Measurements from ENCODE around the gene PIM2.

Gene PIM2

GRCh38 chrX:48918643-48919340 lies at the start of gene PIM2:
PIM2 (minus strand) TSS chrX:48919024; CDS start chrX:48918834, 190 bp downstream.
- DNase-seq (ENCODE audit: low read depth in 2 of 2, low spot score in 1 of 2) = peak; percentile 72 to 86

- no peak for DNase-seq (ENCODE audit: low read depth in 2 of 2, low spot score in 1 of 2)
Measured at GRCh38 chrX:48968377-48968776, 49.6 kb upstream of the PIM2 start.

GRCh38 chrX:48966796-48967579 lies 48.2 kb upstream of the PIM2 start:
- DNase-seq (ENCODE audit: low read depth in 2 of 2, low spot score in 1 of 2) = no peak

GRCh38 chrX:48965959-48966358 lies 47.1 kb upstream of the PIM2 start:
- DNase-seq (ENCODE audit: low read depth in 2 of 2, low spot score in 1 of 2) = no peak

- no peak for DNase-seq (ENCODE audit: low read depth in 2 of 2, low spot score in 1 of 2)
Measured at GRCh38 chrX:48961585-48962091, 42.8 kb upstream of the PIM2 start.

GRCh38 chrX:48960291-48960690 lies 41.5 kb upstream of the PIM2 start:
- no peak for DNase-seq (ENCODE audit: low read depth in 2 of 2, low spot score in 1 of 2)

- DNase-seq (ENCODE audit: low read depth in 2 of 2, low spot score in 1 of 2) = no peak
Measured at GRCh38 chrX:48958635-48959094, 39.8 kb upstream of the PIM2 start.

- peak; percentile 79 to 87 for DNase-seq (ENCODE audit: low read depth in 2 of 2, low spot score in 1 of 2)
Measured at GRCh38 chrX:48957827-48958634, 39.2 kb upstream of the PIM2 start.

- peak; percentile 35 to 66 for DNase-seq (ENCODE audit: low read depth in 2 of 2, low spot score in 1 of 2)
Measured at GRCh38 chrX:48957477-48957826, 38.6 kb upstream of the PIM2 start, which contains the start of gene OTUD5. OTUD5 (minus strand) TSS chrX:48957607; CDS start chrX:48957570, 37 bp downstream.

GRCh38 chrX:48956728-48957414 lies 38.0 kb upstream of the PIM2 start:
- DNase-seq (ENCODE audit: low read depth in 2 of 2, low spot score in 1 of 2) = peak in 1 of 2 donors; percentile 40

GRCh38 chrX:48948589-48948988 lies 29.8 kb upstream of the PIM2 start:
- DNase-seq (ENCODE audit: low read depth in 2 of 2, low spot score in 1 of 2) = no peak

- DNase-seq (ENCODE audit: low read depth in 2 of 2, low spot score in 1 of 2) = no peak
Measured at GRCh38 chrX:48945517-48946348, 26.9 kb upstream of the PIM2 start.

- DNase-seq (ENCODE audit: low read depth in 2 of 2, low spot score in 1 of 2) = no peak
Measured at GRCh38 chrX:48942895-48943294, 24.1 kb upstream of the PIM2 start.

GRCh38 chrX:48940404-48940955 lies 21.7 kb upstream of the PIM2 start:
- DNase-seq (ENCODE audit: low read depth in 2 of 2, low spot score in 1 of 2) = no peak

GRCh38 chrX:48939524-48940228 lies 20.9 kb upstream of the PIM2 start:
- DNase-seq (ENCODE audit: low read depth in 2 of 2, low spot score in 1 of 2) = no peak

- no peak for DNase-seq (ENCODE audit: low read depth in 2 of 2, low spot score in 1 of 2)
Measured at GRCh38 chrX:48938721-48939425, 20.0 kb upstream of the PIM2 start.

GRCh38 chrX:48937054-48937907 lies 18.5 kb upstream of the PIM2 start:
- DNase-seq (ENCODE audit: low read depth in 2 of 2, low spot score in 1 of 2) = peak; percentile 69 to 88
